Lower leg skin (tissue), 4 donors: ENCODE measurements around the gene CLCN6. TPM values are rescaled to one million over a fixed set of nuclear protein-coding genes. Genes with fewer than 3 reads are reported as not detected.

Experiments
- DNase-seq, 2 donors: peaks; one replicate each; pipeline ENCODE4 v3.0.0-alpha.2; 2019; ENCODE audit warnings: low spot score in 2 of 2
- H3K4me3 ChIP-seq: fragments of 200-600 bp; sonication (generic); 2 replicates; pipeline ENCODE4 v1.5.1; 2017; ENCODE audit warnings: mild to moderate bottlenecking, low read depth; ENCODE audit not compliant: poor library complexity, severe bottlenecking
- POLR2A ChIP-seq, 2 donors: fragments of 450-650 bp; IDR thresholded peaks; one replicate each; pipeline ENCODE4 v1.6.1; 2016 to 2017; ENCODE audit warnings: antibody characterized with exemption in 2 of 2, mild to moderate bottlenecking in 1 of 2, moderate library complexity in 1 of 2
- WGBS, 2 donors: methylation state at CpG; one replicate each; pipeline ENCODE4 v1.1.5; 2018; 5-methylcytosine and 5-hydroxymethylcytosine counted together
- intact Hi-C: fragments of 100-400 bp; cut with DNase I; formaldehyde crosslinking; loops from one replicate; pipeline ENCODE4 v1.15.0; 2023; ENCODE audit warnings: low total_unique reads
- total RNA-seq, 4 donors: library from RNA; depleted of rRNA; stranded (reverse); fragments of >200 nt; gene quantifications; one replicate each; pipeline ENCODE4 v1.1.0, GENCODE V29; 2016
- TF ChIP-seq, protein P1 (sequence below), 3 donors: fragments of 450-650 bp; IDR thresholded peaks; one replicate each; pipeline ENCODE4 v1.5.1; 2016; ENCODE audit warnings: antibody characterized with exemption in 3 of 3, mild to moderate bottlenecking in 3 of 3, moderate library complexity in 2 of 3

Gene CLCN6
- total RNA-seq, 4 donors from 2014 or later: 7.0 to 12.4 (median 10.9) TPM

GRCh38 chr1:11786168-11786567 is 19.8 kb upstream of the CLCN6 start:
- 46 to 52% methylated on average over 5 of the region's 5 CpGs for WGBS, 2 donors
- TF ChIP-seq, protein P1, sequence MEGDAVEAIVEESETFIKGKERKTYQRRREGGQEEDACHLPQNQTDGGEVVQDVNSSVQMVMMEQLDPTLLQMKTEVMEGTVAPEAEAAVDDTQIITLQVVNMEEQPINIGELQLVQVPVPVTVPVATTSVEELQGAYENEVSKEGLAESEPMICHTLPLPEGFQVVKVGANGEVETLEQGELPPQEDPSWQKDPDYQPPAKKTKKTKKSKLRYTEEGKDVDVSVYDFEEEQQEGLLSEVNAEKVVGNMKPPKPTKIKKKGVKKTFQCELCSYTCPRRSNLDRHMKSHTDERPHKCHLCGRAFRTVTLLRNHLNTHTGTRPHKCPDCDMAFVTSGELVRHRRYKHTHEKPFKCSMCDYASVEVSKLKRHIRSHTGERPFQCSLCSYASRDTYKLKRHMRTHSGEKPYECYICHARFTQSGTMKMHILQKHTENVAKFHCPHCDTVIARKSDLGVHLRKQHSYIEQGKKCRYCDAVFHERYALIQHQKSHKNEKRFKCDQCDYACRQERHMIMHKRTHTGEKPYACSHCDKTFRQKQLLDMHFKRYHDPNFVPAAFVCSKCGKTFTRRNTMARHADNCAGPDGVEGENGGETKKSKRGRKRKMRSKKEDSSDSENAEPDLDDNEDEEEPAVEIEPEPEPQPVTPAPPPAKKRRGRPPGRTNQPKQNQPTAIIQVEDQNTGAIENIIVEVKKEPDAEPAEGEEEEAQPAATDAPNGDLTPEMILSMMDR (IDR thresholded peaks at IDR 0.05): no peak
- TF ChIP-seq POLR2A (IDR thresholded peaks at IDR 0.05): no peak
- intact Hi-C loops: no loop called here
- DNase-seq: no peak
- no peak overlapping the region for H3K4me3 ChIP-seq

DNA sequence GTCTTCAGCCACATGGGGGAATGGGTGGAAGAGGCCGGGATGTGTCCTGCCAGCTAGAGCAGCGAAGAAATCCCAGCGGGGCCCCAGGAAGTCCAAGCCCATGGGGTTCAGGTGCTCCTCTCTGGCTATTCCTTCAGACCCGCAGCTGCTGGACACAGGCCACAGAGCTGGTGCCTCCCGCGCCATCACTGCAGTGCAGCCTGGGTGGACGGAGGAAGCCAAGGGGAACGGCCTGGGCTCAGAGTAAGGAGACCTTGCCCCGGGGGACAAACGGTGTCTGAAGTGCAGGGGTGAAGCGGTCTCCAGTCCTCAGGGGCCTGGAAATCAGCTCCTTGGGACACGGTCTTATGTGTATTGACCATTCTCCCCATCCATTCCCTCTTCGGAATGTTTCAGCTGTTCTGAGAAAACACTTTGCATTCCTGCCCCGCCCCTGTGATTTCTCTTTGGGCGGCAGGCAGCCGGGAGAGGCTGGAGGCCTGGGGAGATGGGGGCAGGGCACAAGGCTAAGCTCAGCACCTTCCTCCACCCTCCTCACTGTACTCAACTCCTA is 18.7 kb upstream of the CLCN6 start:
- intact Hi-C loops: no loop called here
- H3K4me3 ChIP-seq: no peak overlapping the region
- TF ChIP-seq, protein P1 (IDR thresholded peaks at IDR 0.05): no peak
- no peak for TF ChIP-seq POLR2A (IDR thresholded peaks at IDR 0.05)
- DNase-seq: no peak
- WGBS, 2 donors: 23 to 27% methylated on average over 16 of the region's 16 CpGs

GRCh38 chr1:11787804-11788436 is 18.1 kb upstream of the CLCN6 start:
- no peak overlapping the region for H3K4me3 ChIP-seq
- no peak for DNase-seq
- intact Hi-C loops: loop anchor here (1.0 kb wide), 1 partner anchor 133 kb away; no protein-coding TSS in a partner anchor
- TF ChIP-seq POLR2A (IDR thresholded peaks at IDR 0.05): no peak
- TF ChIP-seq, protein P1 (IDR thresholded peaks at IDR 0.05): no peak
- WGBS, 2 donors: 53 to 63% methylated on average over 10 to 14 of the region's 14 CpGs

- no peak overlapping the region for H3K4me3 ChIP-seq
- 60 to 63% methylated on average over 14 of the region's 14 CpGs for WGBS, 2 donors
- intact Hi-C loops: loop anchor here (1.0 kb wide), 1 partner anchor 133 kb away; no protein-coding TSS in a partner anchor
- TF ChIP-seq, protein P1 (IDR thresholded peaks at IDR 0.05): no peak
- TF ChIP-seq POLR2A (IDR thresholded peaks at IDR 0.05): no peak
- no peak for DNase-seq
These were observed 17.4 kb upstream of the CLCN6 start for GRCh38 chr1:11788549-11789053.

DNA sequence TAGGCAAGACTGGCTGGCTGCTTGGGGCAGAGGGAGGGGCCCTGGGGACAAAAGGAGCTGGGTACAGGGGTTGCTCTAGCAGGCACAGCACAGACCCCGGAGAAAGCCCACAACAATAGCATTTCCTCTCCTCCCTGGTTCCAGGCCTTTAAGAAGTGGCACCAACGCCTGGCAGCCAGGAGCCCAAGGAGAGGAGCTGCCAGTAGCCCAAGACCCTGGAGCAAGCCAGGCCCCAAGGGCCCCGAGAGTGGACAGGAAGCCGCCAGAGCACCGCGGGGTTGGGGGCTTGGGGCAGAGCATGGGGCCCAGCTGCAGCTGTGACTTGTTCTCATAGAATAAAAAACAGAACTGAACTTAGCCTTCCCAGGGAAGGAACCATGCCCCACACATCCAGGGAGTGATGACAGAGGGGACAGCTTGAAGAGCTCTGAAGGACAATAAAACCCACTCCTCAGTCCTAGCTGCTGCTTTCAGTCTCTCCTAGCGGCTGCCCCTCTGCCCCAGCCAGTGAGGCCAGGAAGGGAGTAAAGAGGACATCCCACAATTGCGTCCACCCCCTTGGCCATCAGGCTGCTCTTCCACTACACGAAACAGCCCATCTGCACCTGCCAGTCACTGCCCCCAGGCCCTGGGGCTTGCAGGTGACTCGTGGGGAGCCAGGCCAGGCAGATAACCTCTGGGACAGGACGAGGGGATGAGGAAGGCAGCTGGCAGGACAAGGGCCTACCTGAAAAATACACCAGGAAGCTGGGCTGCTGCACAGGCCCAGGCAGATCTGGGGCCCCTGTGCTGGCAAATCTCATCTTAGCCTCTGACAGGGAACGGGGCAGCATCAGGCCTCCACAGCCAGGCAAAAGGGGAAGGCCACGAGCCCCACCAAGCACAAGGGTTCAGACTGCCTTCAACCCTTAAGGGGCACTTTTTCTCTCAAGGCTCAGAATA is 16.6 kb upstream of the CLCN6 start:
- no peak for DNase-seq
- intact Hi-C loops: no loop called here
- H3K4me3 ChIP-seq: no peak overlapping the region
- no peak for TF ChIP-seq POLR2A (IDR thresholded peaks at IDR 0.05)
- TF ChIP-seq, protein P1 (IDR thresholded peaks at IDR 0.05): no peak
- 57 to 63% methylated on average over 12 to 13 of the region's 13 CpGs for WGBS, 2 donors
